HCT116 (cell line): ENCODE results near the gene DPY19L3. TPM values are rescaled to one million over a fixed set of nuclear protein-coding genes. Genes with fewer than 3 reads are reported as not detected.

ENCODE experiments used
- ATAC-seq: fragments of 200-7000 bp; cut with Tn5 transposase; 2 replicates; pipeline ENCODE4 v1.9.1; 2020; ENCODE audit warnings: mild to moderate bottlenecking, moderate library complexity
- BruUV-seq: library from RNA; stranded (reverse); fragments of 400-500 nt; replicated peaks from 2 replicates; lab custom pipeline; 2021; lab: Mats Ljungman, UMichigan
- CTCF ChIA-PET: fragments of 300-600 bp; sonication (Branson Sonifier 250); formaldehyde crosslinking; loops from one replicate; lab custom pipeline; 2021; ENCODE audit warnings: antibody characterized with exemption; lab: Charles Lee
- POLR2A ChIA-PET: fragments of 300-600, 350-600 bp; sonication (Branson Sonifier 250); formaldehyde crosslinking; loops from one replicate; lab custom pipeline; 2021; ENCODE audit warnings: antibody characterized with exemption; lab: Charles Lee
- RAD21 ChIA-PET, 2 experiments: fragments of 300-600 bp; sonication (Branson Sonifier 250); formaldehyde crosslinking; loops; one replicate each; lab custom pipeline; 2023; ENCODE audit warnings: low total read pairs in 2 of 2; ENCODE audit not compliant: uncharacterized antibody in 2 of 2, unreplicated experiment in 2 of 2, low non-redundant PET in 1 of 2; lab: Charles Lee
- DNase-seq: peaks from one replicate; pipeline ENCODE4 v3.0.0-alpha.2; 2010; ENCODE audit warnings: low read depth, low spot score
- H2AFZ ChIP-seq: fragments of 200-600 bp; shearing (Covaris generic), sonication (generic); 2 replicates; pipeline ENCODE4 v1.6.1; 2017; ENCODE audit warnings: low read depth, mixed run types, mixed read lengths, antibody characterized with exemption, low read length; ENCODE audit not compliant: poor library complexity, severe bottlenecking
- H3K27ac ChIP-seq: 2 replicates; pipeline ENCODE4 v1.5.1; 2012; ENCODE audit warnings: low read depth, low read length
- H3K27me3 ChIP-seq: fragments of 200-600 bp; sonication (generic); 2 replicates; pipeline ENCODE4 v1.6.1; 2016; ENCODE audit warnings: mixed run types, low read length, mixed read lengths; ENCODE audit not compliant: insufficient read depth
- H3K36me3 ChIP-seq, 2 experiments: fragments of 200-500 bp in 1 of 2; fragments of 200-600 bp in 1 of 2; sonication (Bioruptor generic) in 1 of 2; sonication (generic) in 1 of 2; 2 replicates each; pipeline versions ENCODE4 v1.5.1 to v1.6.1; 2014 to 2016; ENCODE audit warnings: low read length in 2 of 2, inconsistent platforms in 1 of 2, mixed read lengths in 1 of 2, mixed run types in 1 of 2; ENCODE audit not compliant: insufficient read depth in 2 of 2, control insufficient read depth in 1 of 2
- H3K4me1 ChIP-seq, 2 experiments: fragments of 200-600 bp in 1 of 2; sonication (generic) in 1 of 2; 2 replicates each; pipeline versions ENCODE4 v1.5.1 to v1.6.1; 2012 to 2017; ENCODE audit warnings: low read length in 2 of 2, inconsistent platforms in 1 of 2, mild to moderate bottlenecking in 1 of 2, mixed read lengths in 1 of 2, mixed run types in 1 of 2, moderate library complexity in 1 of 2; ENCODE audit not compliant: insufficient read depth in 2 of 2, control insufficient read depth in 1 of 2
- H3K4me2 ChIP-seq: fragments of 200-600 bp; sonication (generic); 2 replicates; pipeline ENCODE4 v1.6.1; 2017; ENCODE audit warnings: mixed run types, low read length, mixed read lengths
- H3K4me3 ChIP-seq, 2 experiments: fragments of 200-600 bp in 1 of 2; sonication (generic) in 1 of 2; replicated peaks in 1 of 2; 2 replicates each; pipeline ENCODE4 v1.5.1; 2011 to 2016; ENCODE audit warnings: low read length in 2 of 2, control low read depth in 1 of 2, low read depth in 1 of 2, mild to moderate bottlenecking in 1 of 2, mixed read lengths in 1 of 2, mixed run types in 1 of 2
- H3K79me2 ChIP-seq: fragments of 200-600 bp; sonication (generic); 2 replicates; pipeline ENCODE4 v1.6.1; 2017; ENCODE audit warnings: mild to moderate bottlenecking, mixed run types, low read length, moderate library complexity, mixed read lengths; ENCODE audit not compliant: insufficient read depth
- H3K9ac ChIP-seq: fragments of 200-600 bp; sonication (generic); 2 replicates; pipeline ENCODE4 v1.6.1; 2016; ENCODE audit warnings: low read length, mixed read lengths
- H3K9me2 ChIP-seq: fragments of 200-600 bp; sonication (generic), shearing (Covaris generic); 2 replicates; pipeline ENCODE4 v1.6.1; 2017; ENCODE audit warnings: mixed run types, mild to moderate bottlenecking, moderate library complexity; ENCODE audit not compliant: insufficient read depth
- H3K9me3 ChIP-seq, 2 experiments: fragments of 200-500 bp in 1 of 2; fragments of 200-600 bp in 1 of 2; sonication (Bioruptor generic) in 1 of 2; sonication (generic) in 1 of 2; 2 replicates each; pipeline ENCODE4 v1.6.1; 2014 to 2017; ENCODE audit warnings: low read length in 2 of 2, mixed read lengths in 2 of 2, inconsistent platforms in 1 of 2, low read depth in 1 of 2, mild to moderate bottlenecking in 1 of 2, mixed run types in 1 of 2, moderate library complexity in 1 of 2; ENCODE audit not compliant: control insufficient read depth in 1 of 2, insufficient read depth in 1 of 2
- H4K20me1 ChIP-seq: fragments of 200-600 bp; sonication (generic), shearing (Covaris generic); 2 replicates; pipeline ENCODE4 v1.6.1; 2017; ENCODE audit warnings: mixed run types, mild to moderate bottlenecking, moderate library complexity; ENCODE audit not compliant: insufficient read depth
- CBX3 ChIP-seq: IDR thresholded peaks from 2 replicates; pipeline ENCODE4 v1.6.1; 2012; ENCODE audit warnings: low read depth
- CTCF ChIP-seq, 3 experiments: fragments of 200-600 bp in 1 of 3; sonication (generic) in 1 of 3; IDR thresholded peaks in 2 of 3; conservative IDR thresholded peaks in 1 of 3; 2 replicates each; pipeline ENCODE4 v1.5.1; 2012 to 2017; ENCODE audit warnings: low read depth in 2 of 3, low read length in 2 of 3, antibody characterized with exemption in 1 of 3, borderline replicate concordance in 1 of 3, control low read depth in 1 of 3, mild to moderate bottlenecking in 1 of 3, mixed read lengths in 1 of 3, mixed run types in 1 of 3, moderate library complexity in 1 of 3; ENCODE audit not compliant: insufficient read depth in 1 of 3
- EGR1 ChIP-seq: IDR thresholded peaks from 2 replicates; pipeline ENCODE4 v1.6.1; 2012; ENCODE audit warnings: low read depth
- EZH2 ChIP-seq: fragments of 200-600 bp; sonication (generic); IDR thresholded peaks from 2 replicates; pipeline ENCODE4 v1.6.1; 2017; ENCODE audit warnings: antibody characterized with exemption, mixed run types
- EZH2phosphoT487 ChIP-seq: fragments of 200-600 bp; IDR thresholded peaks from 2 replicates; pipeline ENCODE4 v1.6.1; 2018; ENCODE audit warnings: antibody characterized with exemption, borderline replicate concordance
- JUND ChIP-seq: IDR thresholded peaks from 2 replicates; pipeline ENCODE4 v1.6.1; 2012
- MAX ChIP-seq: IDR thresholded peaks from 2 replicates; pipeline ENCODE4 v1.6.1; 2012
- POLR2A ChIP-seq: IDR thresholded peaks from 2 replicates; pipeline ENCODE4 v1.7.0; 2011; ENCODE audit warnings: borderline replicate concordance; ENCODE audit not compliant: insufficient read depth, insufficient read length; ENCODE audit errors: extremely low read depth
- POLR2AphosphoS5 ChIP-seq: IDR thresholded peaks from 2 replicates; pipeline ENCODE4 v1.6.1; 2011; ENCODE audit warnings: mild to moderate bottlenecking, low read depth, low read length, moderate library complexity
- SIN3A ChIP-seq: IDR thresholded peaks from 2 replicates; pipeline ENCODE4 v1.6.1; 2012; ENCODE audit warnings: low read depth
- SP1 ChIP-seq: IDR thresholded peaks from 2 replicates; pipeline ENCODE4 v1.6.1; 2012; ENCODE audit warnings: low read depth
- TCF7L2 ChIP-seq: IDR thresholded peaks from 2 replicates; pipeline ENCODE4 v1.7.0; 2011; ENCODE audit warnings: borderline replicate concordance, inconsistent platforms; ENCODE audit not compliant: insufficient read depth, insufficient read length; ENCODE audit errors: extremely low read depth
- YY1 ChIP-seq: IDR thresholded peaks from 2 replicates; pipeline ENCODE4 v1.6.1; 2011; ENCODE audit warnings: low read length, low read depth, moderate library complexity, mild to moderate bottlenecking; ENCODE audit not compliant: insufficient replicate concordance; ENCODE audit errors: extremely low read depth
- ZFX ChIP-seq: fragments of 450-650 bp; IDR thresholded peaks from 2 replicates; pipeline ENCODE4 v1.6.1; 2017
- intact Hi-C: fragments of 100-400 bp; cut with micrococcal nuclease; formaldehyde crosslinking; loops from 2 replicates; pipeline ENCODE4 v1.10.0; 2022
- total RNA-seq: library from RNA; stranded (reverse); gene quantifications from one replicate; pipeline ENCODE4 v1.2.1, GENCODE V29; 2021; ENCODE audit not compliant: unreplicated experiment

DPY19L3 gene
- total RNA-seq, 1 experiment from 2014 or later = 14.5 TPM

- Histone ChIP-seq H3K9me3 (no peaks in the 10 kb centered on the region), H3K4me2 (no peak overlapping the region), H3K4me1 (no peaks in the 10 kb centered on the region), H3K79me2 (peaks cover 87% of the 10 kb centered on the region), H4K20me1 (peaks cover 3% of the 10 kb centered on the region; the same call in 1 of the 2 replicates), H3K9me2 (no peaks in the 10 kb centered on the region), H3K4me3 (no peak overlapping the region), H3K27me3 (no peaks in the 10 kb centered on the region), H2AFZ (no peak overlapping the region), H3K36me3 (peaks cover 29 to 30% of the 10 kb centered on the region in 2 experiments; a peak in 3 of 4 replicates), H3K9ac (no peak overlapping the region), H3K27ac (no peak overlapping the region)
- TF ChIP-seq POLR2AphosphoS5 (no peak), TCF7L2 (no peak), YY1 (no peak), CBX3 (no peak), CTCF (IDR thresholded peaks at IDR 0.05 in 2 of 3, conservative IDR thresholded peaks at IDR 0.05 in 1 of 3; ENCODE audit: borderline replicate concordance in 1 of 3, insufficient read depth in 1 of 3, low read depth in 2 of 3, low read length in 2 of 3) (no peak), EZH2phosphoT487 (no peak), EGR1 (no peak), MAX (no peak), JUND (no peak), SP1 (no peak), SIN3A (no peak), POLR2A (no peak), ZFX (no peak), EZH2 (no peak)
- DNase-seq = no peak
- ChIA-PET POLR2A (no interaction called here), RAD21 (no interaction called here), CTCF (no interaction called here)
- no peak for ATAC-seq
- BruUV-seq = no TSS peak
- intact Hi-C loops = no loop called here
Observed at GRCh38 chr19:32363632-32364031, 41.9 kb upstream of the DPY19L3 start.
